ENCODE measurements around the gene TEAD1. TPM values are rescaled to one million over a fixed set of nuclear protein-coding genes. Genes with fewer than 3 reads are reported as not detected.

The TEAD1 gene
- total RNA-seq, 2 donors from 2014 or later, result 47.9 to 87.0 TPM

DNA sequence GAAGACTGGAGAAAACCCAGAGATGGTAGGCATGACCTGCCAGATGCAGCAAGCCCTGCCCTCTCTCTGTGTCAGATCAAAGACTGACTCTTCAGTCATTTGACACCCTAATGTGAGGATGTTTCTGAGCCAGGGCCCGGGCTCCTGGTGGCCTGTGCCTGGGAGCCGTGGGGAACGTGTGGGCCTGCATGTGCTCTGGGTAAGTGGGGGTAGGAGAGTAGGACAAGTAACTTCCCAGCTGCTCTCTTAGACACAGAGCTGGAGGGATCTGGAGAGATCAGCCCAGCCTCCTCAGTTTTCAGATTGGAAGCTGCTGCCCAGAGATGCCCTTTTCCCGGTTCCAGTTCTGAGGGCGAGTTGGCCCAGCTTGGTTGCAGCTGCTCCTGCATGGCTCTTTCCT, 110.8 kb downstream of the TEAD1 start:
- WGBS, result 60% methylated on average over 5 of the region's 5 CpGs
- no peak overlapping the region for H3K27ac ChIP-seq
- no peaks in the 10 kb centered on the region for H3K4me1 ChIP-seq (replicated peaks)
- intact Hi-C loops (cut with DNase I), result no loop called here
- no peaks in the 10 kb centered on the region for H3K27me3 ChIP-seq (replicated peaks; ENCODE audit: insufficient read depth)
- H3K4me3 ChIP-seq, result no peak overlapping the region
- H3K36me3 ChIP-seq, result no peaks in the 10 kb centered on the region
- TF ChIP-seq, protein P1, sequence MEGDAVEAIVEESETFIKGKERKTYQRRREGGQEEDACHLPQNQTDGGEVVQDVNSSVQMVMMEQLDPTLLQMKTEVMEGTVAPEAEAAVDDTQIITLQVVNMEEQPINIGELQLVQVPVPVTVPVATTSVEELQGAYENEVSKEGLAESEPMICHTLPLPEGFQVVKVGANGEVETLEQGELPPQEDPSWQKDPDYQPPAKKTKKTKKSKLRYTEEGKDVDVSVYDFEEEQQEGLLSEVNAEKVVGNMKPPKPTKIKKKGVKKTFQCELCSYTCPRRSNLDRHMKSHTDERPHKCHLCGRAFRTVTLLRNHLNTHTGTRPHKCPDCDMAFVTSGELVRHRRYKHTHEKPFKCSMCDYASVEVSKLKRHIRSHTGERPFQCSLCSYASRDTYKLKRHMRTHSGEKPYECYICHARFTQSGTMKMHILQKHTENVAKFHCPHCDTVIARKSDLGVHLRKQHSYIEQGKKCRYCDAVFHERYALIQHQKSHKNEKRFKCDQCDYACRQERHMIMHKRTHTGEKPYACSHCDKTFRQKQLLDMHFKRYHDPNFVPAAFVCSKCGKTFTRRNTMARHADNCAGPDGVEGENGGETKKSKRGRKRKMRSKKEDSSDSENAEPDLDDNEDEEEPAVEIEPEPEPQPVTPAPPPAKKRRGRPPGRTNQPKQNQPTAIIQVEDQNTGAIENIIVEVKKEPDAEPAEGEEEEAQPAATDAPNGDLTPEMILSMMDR (IDR thresholded peaks at IDR 0.05), result no peak
- TF ChIP-seq POLR2AphosphoS5 (IDR thresholded peaks at IDR 0.05) (no peak), POLR2A (IDR thresholded peaks at IDR 0.05) (no peak)
- no peaks in the 10 kb centered on the region for H3K9me3 ChIP-seq
- no peak for DNase-seq (ENCODE audit: low spot score)

DNA sequence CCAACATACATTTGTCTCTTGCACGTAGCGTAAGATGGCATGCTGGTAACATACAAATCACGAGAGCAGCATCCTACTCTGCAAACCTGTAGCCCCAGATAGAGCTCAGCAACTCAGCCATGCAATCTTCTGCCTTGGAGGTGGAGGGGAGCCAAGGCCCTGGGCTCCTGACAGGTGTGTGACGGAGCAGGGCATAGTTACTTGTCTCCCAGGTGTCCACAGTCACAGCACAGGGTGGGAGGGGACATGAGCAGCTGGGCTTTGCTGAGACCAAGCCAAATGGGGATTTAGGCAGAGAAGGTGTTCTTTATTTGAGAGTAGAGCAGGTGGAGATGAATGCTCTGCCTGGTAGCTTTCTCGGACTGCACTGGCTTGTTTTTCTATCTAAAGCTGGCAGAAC, 111.7 kb downstream of the TEAD1 start:
- DNase-seq (ENCODE audit: low spot score), result no peak
- no peaks in the 10 kb centered on the region for H3K4me1 ChIP-seq (replicated peaks)
- H3K27ac ChIP-seq, result no peak overlapping the region
- no peaks in the 10 kb centered on the region for H3K27me3 ChIP-seq (replicated peaks; ENCODE audit: insufficient read depth)
- H3K36me3 ChIP-seq, result no peaks in the 10 kb centered on the region
- no peaks in the 10 kb centered on the region for H3K9me3 ChIP-seq
- no peak overlapping the region for H3K4me3 ChIP-seq
- 76% methylated on average over 5 of the region's 5 CpGs for WGBS
- intact Hi-C loops (cut with DNase I), result no loop called here
- no peak for TF ChIP-seq POLR2A (IDR thresholded peaks at IDR 0.05)

DNA sequence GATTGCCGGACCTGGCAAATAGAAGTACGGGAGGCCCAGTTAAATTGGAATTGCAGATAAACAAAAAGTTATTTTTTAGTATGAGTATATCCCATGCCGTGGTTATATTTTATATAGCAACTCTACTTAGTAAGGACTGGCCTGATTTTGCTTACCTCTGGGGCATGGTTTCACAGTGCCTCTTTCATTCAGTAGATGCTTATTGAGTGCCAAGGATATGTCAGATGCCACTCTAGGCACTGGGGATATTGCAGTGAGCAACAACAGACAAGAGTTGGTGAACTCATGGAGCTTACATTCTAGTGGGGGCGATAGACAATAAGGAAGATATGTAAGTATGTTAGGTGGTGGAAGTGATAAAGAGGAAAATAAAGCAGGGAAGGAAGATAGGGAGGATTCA, 112.2 kb downstream of the TEAD1 start:
- intact Hi-C loops (cut with DNase I), result no loop called here
- WGBS, result 92% methylated on average over 4 of the region's 4 CpGs
- no peaks in the 10 kb centered on the region for H3K9me3 ChIP-seq

DNA sequence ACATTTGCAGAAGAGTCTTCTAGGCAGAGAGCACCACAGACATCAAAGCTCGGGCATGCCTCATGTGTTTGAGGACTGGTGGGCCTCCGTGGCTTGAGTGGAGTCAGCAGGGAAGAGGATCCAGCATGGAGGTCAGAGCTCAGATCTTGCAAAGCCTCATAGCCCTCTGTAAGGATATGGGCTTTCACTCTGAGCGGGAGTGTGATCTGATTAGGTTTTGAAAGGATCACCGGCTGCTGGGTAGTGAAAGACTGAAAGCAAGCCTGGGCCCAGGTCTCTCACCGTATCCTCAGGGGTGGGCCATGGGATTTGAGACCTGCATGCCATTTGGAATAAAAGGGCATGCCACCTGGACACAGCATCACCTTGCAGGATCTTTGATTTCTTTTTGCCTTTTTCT, 112.7 kb downstream of the TEAD1 start:
- DNase-seq (ENCODE audit: low spot score), result no peak
- intact Hi-C loops (cut with DNase I), result no loop called here

More for the DNA sequence above, 112.2 kb downstream of the TEAD1 start:
- no peak for DNase-seq (ENCODE audit: low spot score)
- Histone ChIP-seq H3K4me1 (replicated peaks) (no peaks in the 10 kb centered on the region), H3K36me3 (no peaks in the 10 kb centered on the region), H3K27me3 (replicated peaks; ENCODE audit: insufficient read depth) (no peaks in the 10 kb centered on the region), H3K4me3 (no peak overlapping the region), H3K27ac (no peak overlapping the region)
- TF ChIP-seq POLR2AphosphoS5 (IDR thresholded peaks at IDR 0.05), result no peak

DNA sequence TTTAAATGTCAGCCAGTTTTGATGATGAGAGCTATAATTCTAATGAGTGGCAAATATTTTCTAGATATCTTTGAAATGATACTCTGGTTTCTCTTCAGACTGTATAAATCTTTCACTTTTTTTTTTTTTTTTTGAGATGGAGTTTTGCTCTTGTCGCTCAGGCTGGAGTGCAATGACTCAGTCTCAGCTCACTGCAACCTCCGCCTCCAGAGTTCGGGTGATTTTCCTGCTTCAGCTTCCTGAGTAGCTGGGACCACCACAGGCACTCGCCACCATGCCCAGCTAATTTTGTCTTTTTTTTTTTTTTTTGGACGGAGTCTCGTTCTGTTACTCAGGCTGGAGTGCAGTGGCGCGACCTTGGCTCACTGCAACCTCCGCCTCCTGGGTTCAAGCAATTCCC, 113.6 kb downstream of the TEAD1 start:
- H3K4me1 ChIP-seq (replicated peaks), result no peaks in the 10 kb centered on the region
- WGBS, result 84% methylated on average over 9 of the region's 9 CpGs
- no peaks in the 10 kb centered on the region for H3K9me3 ChIP-seq
- intact Hi-C loops (cut with DNase I), result no loop called here
- TF ChIP-seq POLR2A (IDR thresholded peaks at IDR 0.05) (no peak), POLR2AphosphoS5 (IDR thresholded peaks at IDR 0.05) (no peak)
- TF ChIP-seq, protein P1 (IDR thresholded peaks at IDR 0.05), result no peak
- H3K36me3 ChIP-seq, result no peaks in the 10 kb centered on the region
- H3K4me3 ChIP-seq, result no peak overlapping the region
- H3K27me3 ChIP-seq (replicated peaks; ENCODE audit: insufficient read depth), result no peaks in the 10 kb centered on the region
- H3K27ac ChIP-seq, result no peak overlapping the region
- no peak for DNase-seq (ENCODE audit: low spot score)

More for the DNA sequence above, 112.7 kb downstream of the TEAD1 start:
- Histone ChIP-seq H3K4me1 (replicated peaks) (no peaks in the 10 kb centered on the region), H3K9me3 (no peaks in the 10 kb centered on the region), H3K27me3 (replicated peaks; ENCODE audit: insufficient read depth) (no peaks in the 10 kb centered on the region), H3K36me3 (no peaks in the 10 kb centered on the region), H3K4me3 (no peak overlapping the region), H3K27ac (no peak overlapping the region)
- WGBS, result 94% methylated on average over 5 of the region's 5 CpGs
- TF ChIP-seq POLR2AphosphoS5 (IDR thresholded peaks at IDR 0.05), result no peak
- TF ChIP-seq, protein P1 (IDR thresholded peaks at IDR 0.05), result no peak

DNA sequence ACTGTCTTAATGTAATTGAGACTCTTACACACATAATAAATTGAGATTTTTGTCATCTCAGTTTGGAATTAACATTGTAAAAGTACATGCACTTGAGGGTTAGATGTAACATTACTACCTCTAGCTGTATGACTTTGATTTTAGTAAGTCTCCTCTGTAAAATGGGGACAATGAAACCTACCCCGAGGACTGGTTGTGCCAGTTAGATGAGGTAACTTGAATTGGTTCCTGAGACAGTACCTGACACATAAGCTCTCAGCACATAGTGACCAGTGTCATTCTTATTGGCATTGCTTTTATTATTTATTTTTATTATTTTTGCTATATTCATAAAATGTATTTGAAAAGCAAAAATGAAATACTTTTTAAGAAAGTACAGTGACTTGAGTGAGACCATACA, 114.8 kb downstream of the TEAD1 start:
- H3K27me3 ChIP-seq (replicated peaks; ENCODE audit: insufficient read depth), result no peaks in the 10 kb centered on the region
- H3K4me1 ChIP-seq (replicated peaks), result no peaks in the 10 kb centered on the region
- H3K27ac ChIP-seq, result no peak overlapping the region
- H3K9me3 ChIP-seq, result no peaks in the 10 kb centered on the region
- no peaks in the 10 kb centered on the region for H3K36me3 ChIP-seq
- DNase-seq (ENCODE audit: low spot score), result no peak
- 50% methylated on average over 1 of the region's 1 CpG for WGBS
- TF ChIP-seq, protein P1 (IDR thresholded peaks at IDR 0.05), result no peak
- H3K4me3 ChIP-seq, result no peak overlapping the region
- intact Hi-C loops (cut with DNase I), result no loop called here
